Choroid plexus epithelial cell (primary cell): ENCODE results near the gene ANGPT4.
A peak's percentile ranks its signal among the peaks of the same experiment; 100 is the strongest.

Experiments
- DNase-seq: peaks from one replicate; pipeline ENCODE4 v3.0.0-alpha.2; 2010; ENCODE audit warnings: low read depth
- H3K4me3 ChIP-seq: 2 replicates; pipeline ENCODE4 v1.5.1; 2011; ENCODE audit warnings: low read depth, mild to moderate bottlenecking, control low read depth, low read length, moderate library complexity
- CTCF ChIP-seq: conservative IDR thresholded peaks from 2 replicates; pipeline ENCODE4 v1.5.1; 2011; ENCODE audit warnings: low read depth, mild to moderate bottlenecking, control low read depth, inconsistent platforms, low read length, moderate library complexity

Gene ANGPT4

GRCh38 chr20:958936-959815, 43.0 kb upstream of the ANGPT4 start:
- no peak for TF ChIP-seq CTCF
- DNase-seq = no peak
- H3K4me3 ChIP-seq = no peak overlapping the region

GRCh38 chr20:957544-957943, 41.4 kb upstream of the ANGPT4 start:
- no peak for TF ChIP-seq CTCF
- DNase-seq = peak; percentile 18
- no peak overlapping the region for H3K4me3 ChIP-seq

GRCh38 chr20:956330-956951, 40.3 kb upstream of the ANGPT4 start:
- H3K4me3 ChIP-seq = no peak overlapping the region
- DNase-seq = peak; percentile 71
- peak; percentile 100 for TF ChIP-seq CTCF

GRCh38 chr20:955656-956055, 39.5 kb upstream of the ANGPT4 start:
- no peak overlapping the region for H3K4me3 ChIP-seq
- no peak for TF ChIP-seq CTCF
- no peak for DNase-seq

DNA sequence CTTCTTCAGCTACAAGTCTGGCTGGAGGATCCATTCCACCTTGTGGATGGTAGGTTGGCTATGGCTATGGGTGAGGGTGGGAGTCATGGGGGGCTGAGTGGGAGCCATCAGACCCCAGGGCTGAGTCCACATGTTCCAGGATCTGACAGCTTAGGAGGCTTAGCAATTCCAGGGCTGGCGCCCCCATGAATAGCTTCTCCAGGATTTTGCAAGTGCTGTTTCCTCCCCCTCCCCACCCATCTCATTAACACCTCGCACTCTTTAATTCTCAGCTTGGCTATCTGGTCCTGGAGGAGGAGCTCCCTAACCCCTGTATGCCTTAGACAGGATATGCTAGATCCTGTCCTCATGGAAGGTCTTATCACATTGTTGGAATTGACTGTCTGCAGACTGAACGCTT, 39.0 kb upstream of the ANGPT4 start:
- H3K4me3 ChIP-seq = no peak overlapping the region
- TF ChIP-seq CTCF = no peak
- DNase-seq = no peak

GRCh38 chr20:953742-954141, 37.6 kb upstream of the ANGPT4 start:
- H3K4me3 ChIP-seq = no peak overlapping the region
- peak; percentile 7 for DNase-seq
- peak; percentile 49 for TF ChIP-seq CTCF

GRCh38 chr20:952196-952795, 36.2 kb upstream of the ANGPT4 start:
- DNase-seq = no peak
- TF ChIP-seq CTCF = no peak
- no peak overlapping the region for H3K4me3 ChIP-seq
